Endothelial cell (in vitro differentiated cells): Measurements from ENCODE around the gene CYTL1. TPM values are rescaled to one million over a fixed set of nuclear protein-coding genes. Genes with fewer than 3 reads are reported as not detected.

ENCODE experiments used
- DNase-seq: peaks from one replicate; pipeline ENCODE4 v3.0.0; 2021; ENCODE audit warnings: low spot score
- H3K27ac Mint-ChIP-seq: one replicate; pipeline ENCODE4 v1.8.0; 2021; ENCODE audit warnings: mixed read lengths, inconsistent platforms; ENCODE audit not compliant: unreplicated experiment
- H3K27me3 Mint-ChIP-seq: one replicate; pipeline ENCODE4 v1.8.0; 2021; ENCODE audit warnings: mild to moderate bottlenecking, moderate library complexity, mixed read lengths, inconsistent platforms; ENCODE audit not compliant: unreplicated experiment
- H3K36me3 Mint-ChIP-seq: one replicate; pipeline ENCODE4 v1.8.0; 2021; ENCODE audit warnings: mild to moderate bottlenecking, low read depth, mixed read lengths, inconsistent platforms; ENCODE audit not compliant: unreplicated experiment
- H3K4me1 Mint-ChIP-seq: one replicate; pipeline ENCODE4 v1.8.0; 2021; ENCODE audit warnings: mild to moderate bottlenecking, mixed read lengths, inconsistent platforms; ENCODE audit not compliant: unreplicated experiment
- H3K4me3 Mint-ChIP-seq: one replicate; pipeline ENCODE4 v1.8.0; 2021; ENCODE audit warnings: mild to moderate bottlenecking, mixed read lengths, inconsistent platforms; ENCODE audit not compliant: unreplicated experiment
- H3K9me3 Mint-ChIP-seq: one replicate; pipeline ENCODE4 v1.8.0; 2021; ENCODE audit warnings: mixed read lengths, inconsistent platforms; ENCODE audit not compliant: unreplicated experiment
- total RNA-seq: library from RNA; stranded (reverse); fragmentation: NEBNext Ultra II Directional; extraction: Animal tissue kit (Norgen Biotek cat#: 25700); gene quantifications from one replicate; pipeline ENCODE4 v1.2.1, GENCODE V29; 2021; ENCODE audit not compliant: unreplicated experiment
- TF ChIP-seq, protein P1 (sequence below): fragments of 200-600 bp; sonication (generic); IDR thresholded peaks from one replicate; pipeline ENCODE4 v1.5.0; 2021; ENCODE audit warnings: antibody characterized with exemption; ENCODE audit not compliant: unreplicated experiment

The CYTL1 gene
- total RNA-seq, 1 donor from 2014 or later, result not detected

DNA sequence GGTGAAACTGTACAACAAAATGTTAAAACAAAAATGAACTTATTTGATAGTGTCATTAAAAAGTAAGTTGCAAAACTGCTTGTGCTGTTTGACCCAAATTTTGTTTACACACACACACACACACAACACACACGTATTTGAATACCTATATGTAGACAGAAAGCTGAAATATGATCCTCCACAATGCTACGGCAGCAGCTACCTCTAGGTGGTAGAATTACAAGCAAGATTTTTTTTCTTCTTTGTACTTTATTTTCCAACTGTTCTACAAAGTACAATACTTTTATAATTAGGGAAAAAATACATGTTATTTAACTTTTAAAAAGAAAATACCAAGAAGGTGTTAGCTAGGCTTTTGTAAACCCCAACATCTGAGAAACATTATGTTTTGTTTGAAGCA is 1.2 kb downstream of the CYTL1 start:
- peaks cover 4% of the 10 kb centered on the region for H3K36me3 Mint-ChIP-seq
- no peaks in the 10 kb centered on the region for H3K4me1 Mint-ChIP-seq
- H3K4me3 Mint-ChIP-seq, result no peak overlapping the region
- no peaks in the 10 kb centered on the region for H3K9me3 Mint-ChIP-seq
- no peak for DNase-seq
- peaks cover 4% of the 10 kb centered on the region for H3K27me3 Mint-ChIP-seq
- no peak overlapping the region for H3K27ac Mint-ChIP-seq
- TF ChIP-seq, protein P1, sequence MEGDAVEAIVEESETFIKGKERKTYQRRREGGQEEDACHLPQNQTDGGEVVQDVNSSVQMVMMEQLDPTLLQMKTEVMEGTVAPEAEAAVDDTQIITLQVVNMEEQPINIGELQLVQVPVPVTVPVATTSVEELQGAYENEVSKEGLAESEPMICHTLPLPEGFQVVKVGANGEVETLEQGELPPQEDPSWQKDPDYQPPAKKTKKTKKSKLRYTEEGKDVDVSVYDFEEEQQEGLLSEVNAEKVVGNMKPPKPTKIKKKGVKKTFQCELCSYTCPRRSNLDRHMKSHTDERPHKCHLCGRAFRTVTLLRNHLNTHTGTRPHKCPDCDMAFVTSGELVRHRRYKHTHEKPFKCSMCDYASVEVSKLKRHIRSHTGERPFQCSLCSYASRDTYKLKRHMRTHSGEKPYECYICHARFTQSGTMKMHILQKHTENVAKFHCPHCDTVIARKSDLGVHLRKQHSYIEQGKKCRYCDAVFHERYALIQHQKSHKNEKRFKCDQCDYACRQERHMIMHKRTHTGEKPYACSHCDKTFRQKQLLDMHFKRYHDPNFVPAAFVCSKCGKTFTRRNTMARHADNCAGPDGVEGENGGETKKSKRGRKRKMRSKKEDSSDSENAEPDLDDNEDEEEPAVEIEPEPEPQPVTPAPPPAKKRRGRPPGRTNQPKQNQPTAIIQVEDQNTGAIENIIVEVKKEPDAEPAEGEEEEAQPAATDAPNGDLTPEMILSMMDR, result no peak

DNA sequence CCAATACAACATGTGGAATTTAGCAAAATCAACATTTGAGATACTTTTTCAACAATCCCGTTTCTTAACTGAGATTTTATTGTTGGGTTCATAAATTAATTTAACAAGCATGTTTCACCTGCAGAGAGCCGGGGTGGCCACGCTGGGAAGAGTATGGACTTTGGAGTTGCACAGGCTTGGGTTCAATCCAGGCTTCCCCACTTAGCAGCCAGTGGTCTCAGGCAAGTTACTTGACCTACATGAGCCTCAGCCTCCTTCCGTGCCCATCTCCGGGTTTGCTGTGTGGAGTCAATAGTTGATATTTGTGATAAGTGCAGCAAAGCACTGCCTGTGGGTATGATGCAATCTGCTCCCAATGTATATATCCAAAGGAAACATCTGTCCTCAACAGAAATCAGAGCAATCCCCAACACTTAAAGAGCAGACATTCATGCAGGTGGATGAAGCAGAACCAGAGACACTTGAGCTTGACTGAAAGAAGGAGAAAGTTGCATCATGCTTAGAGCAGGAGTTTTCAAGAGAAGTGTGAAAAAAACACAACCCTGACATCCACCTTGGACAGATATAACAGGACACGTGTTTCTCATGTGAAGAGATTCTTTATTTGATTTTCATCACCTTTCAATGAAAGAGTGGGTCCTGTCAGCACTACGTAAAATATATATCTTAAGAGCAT is 5.1 kb downstream of the CYTL1 start:
- H3K9me3 Mint-ChIP-seq, result no peaks in the 10 kb centered on the region
- peaks cover 4% of the 10 kb centered on the region for H3K27me3 Mint-ChIP-seq
- no peak overlapping the region for H3K4me3 Mint-ChIP-seq
- H3K36me3 Mint-ChIP-seq, result no peaks in the 10 kb centered on the region
- TF ChIP-seq, protein P1, result no peak
- H3K4me1 Mint-ChIP-seq, result no peaks in the 10 kb centered on the region
- no peak for DNase-seq
- H3K27ac Mint-ChIP-seq, result no peak overlapping the region

DNA sequence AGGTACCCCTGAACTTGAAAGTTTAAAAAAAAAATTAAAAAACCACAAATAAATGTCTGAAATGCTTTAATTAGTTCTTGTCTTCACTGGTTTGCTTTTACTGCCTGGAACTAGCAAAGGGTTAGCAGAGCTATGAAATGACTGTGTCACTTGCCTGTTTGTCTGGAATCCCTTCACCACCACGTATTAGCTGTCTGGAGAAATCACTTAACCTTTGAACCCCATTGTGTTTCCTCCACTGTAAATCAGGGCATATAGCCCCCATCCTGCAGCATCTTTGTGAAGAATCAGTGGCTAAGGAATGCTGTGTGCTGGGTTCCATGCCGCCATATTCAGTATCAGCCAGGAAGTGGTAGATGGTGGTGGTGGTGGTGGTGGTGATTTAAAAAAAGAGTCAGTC is 6.3 kb downstream of the CYTL1 start:
- DNase-seq, result no peak
- TF ChIP-seq, protein P1, result no peak
- H3K4me3 Mint-ChIP-seq, result no peak overlapping the region
- H3K9me3 Mint-ChIP-seq, result no peaks in the 10 kb centered on the region
- no peaks in the 10 kb centered on the region for H3K4me1 Mint-ChIP-seq
- no peaks in the 10 kb centered on the region for H3K36me3 Mint-ChIP-seq
- peaks cover 4% of the 10 kb centered on the region for H3K27me3 Mint-ChIP-seq
- no peak overlapping the region for H3K27ac Mint-ChIP-seq

DNA sequence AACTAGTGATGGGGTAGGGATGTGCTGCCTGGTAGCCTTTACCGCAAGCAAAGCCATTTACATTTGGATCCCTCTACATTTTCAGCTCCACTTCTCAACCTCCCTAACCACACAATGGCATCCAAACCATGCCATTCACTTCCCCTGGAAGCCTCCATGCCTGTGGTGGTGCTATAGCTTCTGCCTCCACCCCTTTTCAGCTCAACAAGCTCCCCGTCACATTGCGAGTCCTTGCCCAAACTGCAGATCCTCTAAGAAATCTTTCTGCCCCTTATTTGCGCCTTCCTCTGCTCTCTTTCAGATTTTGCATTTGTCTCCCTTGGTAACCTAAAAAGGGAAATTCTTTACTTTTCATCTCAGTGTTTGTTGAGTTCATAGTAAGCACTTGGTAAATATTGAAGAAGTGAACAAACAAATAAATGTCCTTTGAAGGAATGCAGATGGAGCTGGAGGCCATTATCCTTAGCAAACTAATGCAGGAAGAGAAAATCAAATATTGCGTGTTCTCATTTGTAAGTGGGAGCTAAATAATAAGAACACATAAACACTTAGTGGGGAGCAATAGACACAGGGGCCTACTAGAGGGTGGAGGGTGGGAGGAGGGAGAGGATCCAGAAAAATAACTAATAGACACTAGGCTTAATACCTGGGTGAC is 6.9 kb downstream of the CYTL1 start:
- Mint-ChIP-seq H3K4me3 (no peak overlapping the region), H3K4me1 (no peaks in the 10 kb centered on the region), H3K27ac (no peak overlapping the region), H3K27me3 (peaks cover 2% of the 10 kb centered on the region), H3K36me3 (no peaks in the 10 kb centered on the region), H3K9me3 (no peaks in the 10 kb centered on the region)
- DNase-seq, result no peak
- TF ChIP-seq, protein P1, result no peak

DNA sequence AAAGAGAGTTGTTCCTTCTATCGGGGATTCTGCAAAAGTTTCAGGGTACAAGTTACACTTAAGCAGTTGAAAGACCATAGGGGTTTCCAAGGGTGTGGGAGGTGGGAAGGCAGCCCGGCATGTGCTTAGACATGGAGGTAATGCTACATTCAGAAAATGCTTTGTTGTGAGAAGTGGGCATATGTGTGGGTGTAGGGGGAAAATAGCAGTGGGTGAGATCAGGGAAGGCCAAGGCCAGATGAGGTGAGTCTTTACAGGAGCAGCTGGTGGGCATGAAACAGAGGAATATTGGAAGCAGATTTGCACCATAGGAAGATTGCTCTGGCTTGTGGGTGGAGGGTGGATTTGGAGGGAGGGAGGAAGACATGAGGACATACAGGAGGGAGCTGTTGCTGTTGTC is 8.3 kb downstream of the CYTL1 start:
- no peaks in the 10 kb centered on the region for H3K4me1 Mint-ChIP-seq
- peaks cover 1% of the 10 kb centered on the region for H3K27me3 Mint-ChIP-seq

More for the DNA sequence above, 8.3 kb downstream of the CYTL1 start:
- no peak for DNase-seq
- Mint-ChIP-seq H3K27ac (no peak overlapping the region), H3K4me3 (no peak overlapping the region), H3K36me3 (no peaks in the 10 kb centered on the region), H3K9me3 (no peaks in the 10 kb centered on the region)
- TF ChIP-seq, protein P1, result no peak
